Stomach (tissue), 9 donors: ENCODE results near the gene SPACA4. TPM values are rescaled to one million over a fixed set of nuclear protein-coding genes. Genes with fewer than 3 reads are reported as not detected.

Experiments
- DNase-seq, 2 donors: peaks; one replicate each; pipeline versions ENCODE4 v3.0.0 to v3.0.0-alpha.2; 2013 to 2019
- H3K27ac ChIP-seq, 5 donors: fragments of 200-600 bp in 4 of 5; sonication (generic) in 4 of 5; one replicate each; pipeline ENCODE4 v1.5.1; 2013 to 2019; ENCODE audit warnings: mild to moderate bottlenecking in 1 of 5, moderate library complexity in 1 of 5
- H3K27me3 ChIP-seq, 3 donors: fragments of 200-600 bp; sonication (generic); one replicate each; pipeline ENCODE4 v1.5.1; 2017 to 2019; ENCODE audit warnings: mixed run types in 1 of 3
- H3K36me3 ChIP-seq, 4 donors: fragments of 200-600 bp; sonication (generic); 1 replicate in 3 of 4; 2 replicates in 1 of 4; pipeline ENCODE4 v1.5.1; 2016 to 2019
- H3K4me1 ChIP-seq, 4 donors: fragments of 200-600 bp; sonication (generic); one replicate each; pipeline ENCODE4 v1.5.1; 2016 to 2019
- H3K4me3 ChIP-seq, 4 donors: fragments of 200-600 bp; sonication (generic) in 3 of 4; one replicate each; pipeline ENCODE4 v1.5.1; 2016 to 2019; ENCODE audit warnings: mild to moderate bottlenecking in 1 of 4
- H3K9me3 ChIP-seq, 4 donors: fragments of 200-600 bp; sonication (generic); one replicate each; pipeline ENCODE4 v1.5.1; 2016 to 2019
- EP300 ChIP-seq: sonication (generic); formaldehyde crosslinking; IDR thresholded peaks from one replicate; pipeline ENCODE4 v1.6.1; 2017; ENCODE audit warnings: antibody characterized with exemption
- POLR2A ChIP-seq, 4 donors: fragments of 450-650 bp; IDR thresholded peaks; one replicate each; pipeline ENCODE4 v1.6.1; 2016; ENCODE audit warnings: antibody characterized with exemption in 4 of 4, control low read depth in 2 of 4, mild to moderate bottlenecking in 1 of 4, moderate library complexity in 1 of 4
- POLR2AphosphoS5 ChIP-seq, 3 donors: sonication (generic); formaldehyde crosslinking; IDR thresholded peaks; one replicate each; pipeline ENCODE4 v1.6.1; 2016; ENCODE audit warnings: antibody characterized with exemption in 3 of 3
- WGBS, 5 donors: extraction: QIAGEN DNeasy Blood & Tissue Kit in 3 of 5; methylation state at CpG; one replicate each; pipeline versions ENCODE4 v1.1.5 to v1.1.7; 2013 to 2018; 5-methylcytosine and 5-hydroxymethylcytosine counted together
- intact Hi-C: fragments of 100-400 bp; cut with DNase I; formaldehyde crosslinking; loops from one replicate; pipeline ENCODE4 v1.15.1; 2023; ENCODE audit warnings: low total_unique reads
- polyA plus RNA-seq, 3 donors: library from polyadenylated mRNA; stranded (reverse); fragments of 200-250 nt; gene quantifications; one replicate each; pipeline ENCODE4 v1.2.3, GENCODE V29; 2013
- total RNA-seq, 5 donors: library from RNA; depleted of rRNA; stranded (reverse); fragments of >200 nt; gene quantifications; one replicate each; pipeline versions ENCODE4 v1.1.0 to v1.2.3, GENCODE V29; 2014 to 2016
- TF ChIP-seq, protein P1 (sequence below), 7 experiments: fragments of 450-650 bp in 4 of 7; fragments of 200-600 bp in 3 of 7; sonication (generic) in 3 of 7; IDR thresholded peaks; one replicate each; pipeline ENCODE4 v1.5.1; 2016 to 2019; ENCODE audit warnings: antibody characterized with exemption in 7 of 7, control low read depth in 2 of 7, mild to moderate bottlenecking in 1 of 7
- donor health status: healthy with polysubstance abuse.
- donor health status: Bipolar disorder and iron deficiency.
- donor health status: healthy.

SPACA4 gene
- total and polyA plus RNA-seq, 8 donors, result not detected

DNA sequence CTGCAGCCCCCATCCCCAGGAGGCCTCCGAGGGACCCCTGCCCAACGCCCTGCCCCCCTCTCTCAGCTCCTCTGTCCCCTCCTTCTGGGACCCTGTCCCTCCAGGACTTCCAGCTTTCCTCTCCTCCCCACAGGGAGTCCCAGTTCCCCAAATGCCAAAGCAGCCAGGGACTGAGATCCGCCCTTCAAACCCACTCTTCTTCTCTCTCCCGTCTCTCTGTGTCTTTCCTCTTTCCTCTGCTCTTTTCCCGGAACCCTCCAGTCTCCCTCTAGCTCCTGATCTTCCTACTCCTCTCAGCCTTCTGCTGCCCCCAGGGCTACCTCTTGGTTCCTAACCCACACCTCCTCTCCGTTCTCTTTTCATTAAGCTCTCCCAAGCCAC lies 39.1 kb downstream of the SPACA4 start:
- Histone ChIP-seq H3K4me3 (peak overlapping the region; percentile 50 to 65 (median 57)), H3K9me3 (no peaks in the 10 kb centered on the region), H3K4me1 (peaks cover 14 to 36% (median 28%) of the 10 kb centered on the region in 4 donors), H3K27me3 (no peaks in the 10 kb centered on the region), H3K27ac (peak overlapping the region; percentile 79 to 95 (median 92)), H3K36me3 (no peaks in the 10 kb centered on the region)
- DNase-seq, result no peak
- TF ChIP-seq, protein P1, sequence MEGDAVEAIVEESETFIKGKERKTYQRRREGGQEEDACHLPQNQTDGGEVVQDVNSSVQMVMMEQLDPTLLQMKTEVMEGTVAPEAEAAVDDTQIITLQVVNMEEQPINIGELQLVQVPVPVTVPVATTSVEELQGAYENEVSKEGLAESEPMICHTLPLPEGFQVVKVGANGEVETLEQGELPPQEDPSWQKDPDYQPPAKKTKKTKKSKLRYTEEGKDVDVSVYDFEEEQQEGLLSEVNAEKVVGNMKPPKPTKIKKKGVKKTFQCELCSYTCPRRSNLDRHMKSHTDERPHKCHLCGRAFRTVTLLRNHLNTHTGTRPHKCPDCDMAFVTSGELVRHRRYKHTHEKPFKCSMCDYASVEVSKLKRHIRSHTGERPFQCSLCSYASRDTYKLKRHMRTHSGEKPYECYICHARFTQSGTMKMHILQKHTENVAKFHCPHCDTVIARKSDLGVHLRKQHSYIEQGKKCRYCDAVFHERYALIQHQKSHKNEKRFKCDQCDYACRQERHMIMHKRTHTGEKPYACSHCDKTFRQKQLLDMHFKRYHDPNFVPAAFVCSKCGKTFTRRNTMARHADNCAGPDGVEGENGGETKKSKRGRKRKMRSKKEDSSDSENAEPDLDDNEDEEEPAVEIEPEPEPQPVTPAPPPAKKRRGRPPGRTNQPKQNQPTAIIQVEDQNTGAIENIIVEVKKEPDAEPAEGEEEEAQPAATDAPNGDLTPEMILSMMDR (IDR thresholded peaks at IDR 0.05), result no peak
- TF ChIP-seq POLR2A (IDR thresholded peaks at IDR 0.05) (no peak), POLR2AphosphoS5 (IDR thresholded peaks at IDR 0.05) (no peak), EP300 (no peak)
- intact Hi-C loops, result loop anchor here (10.0 kb wide), 1 partner anchor 99 kb away; the partner anchor contains the start of genes IZUMO1 and RASIP1
- 0 to 1% (median 0%) methylated on average over 5 to 6 of the region's 6 CpGs for WGBS, 5 donors

DNA sequence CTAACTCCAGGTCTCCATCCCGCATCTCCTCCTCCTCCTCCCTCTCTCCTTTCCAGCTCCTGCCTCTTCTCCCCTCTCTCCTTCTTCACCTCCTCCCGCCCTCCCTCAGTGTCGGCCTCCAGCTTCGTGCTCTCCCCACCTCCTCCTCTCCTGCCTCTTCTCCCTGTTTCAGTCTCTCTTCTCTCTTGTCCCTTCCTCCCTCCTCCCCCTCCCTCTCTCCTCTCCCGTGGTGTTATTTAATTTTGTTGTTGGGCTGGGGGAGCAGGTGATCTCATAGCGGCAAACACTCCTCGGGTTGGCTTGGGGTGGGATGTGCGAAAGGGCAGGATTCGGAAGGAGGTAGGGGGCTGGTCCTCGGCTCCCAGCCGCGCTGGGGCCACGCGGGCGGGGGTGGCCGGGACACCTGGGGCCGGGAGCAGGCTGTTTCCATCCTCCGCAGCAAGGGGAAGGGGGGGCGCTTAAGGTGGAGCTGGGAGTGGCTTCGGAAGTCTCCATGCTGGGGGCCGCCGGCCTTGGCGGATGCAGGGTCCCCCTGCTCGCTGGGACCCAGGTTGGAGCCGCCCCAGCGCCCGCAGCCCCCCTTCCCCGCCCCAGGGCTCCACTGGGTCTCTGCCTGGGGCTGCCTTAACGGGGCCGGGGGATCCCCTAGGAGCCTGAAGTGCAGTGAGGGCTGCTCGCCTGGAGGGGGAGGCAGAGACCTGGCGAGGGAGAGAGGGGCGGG lies 39.6 kb downstream of the SPACA4 start, which contains the start of gene CA11:
TSS of gene CA11 (minus strand) at position 187 of the 721 bp plus-strand sequence. CDS start 555 bp downstream, outside the sequence.
- Histone ChIP-seq H3K9me3 (no peaks in the 10 kb centered on the region), H3K4me1 (peaks cover 14 to 33% (median 28%) of the 10 kb centered on the region in 4 donors), H3K36me3 (no peaks in the 10 kb centered on the region), H3K4me3 (peak within 1 kb of the TSS; percentile 50 to 65 (median 57)), H3K27ac (peak within 1 kb of the TSS; percentile 79 to 95 (median 92)), H3K27me3 (no peaks in the 10 kb centered on the region)
- intact Hi-C loops, result loop anchor here (10.0 kb wide), 1 partner anchor 99 kb away; the partner anchor contains the start of genes IZUMO1 and RASIP1
- WGBS, 5 donors, result 0 to 2% (median 1%) methylated on average over 25 to 33 of the region's 33 CpGs
- no peak for TF ChIP-seq POLR2A (IDR thresholded peaks at IDR 0.05)
- TF ChIP-seq, protein P1 (IDR thresholded peaks at IDR 0.05), result peak in 5 of 7 experiments; percentile 94 to 98 (median 96)
- peak; percentile 91 to 97 for DNase-seq

DNA sequence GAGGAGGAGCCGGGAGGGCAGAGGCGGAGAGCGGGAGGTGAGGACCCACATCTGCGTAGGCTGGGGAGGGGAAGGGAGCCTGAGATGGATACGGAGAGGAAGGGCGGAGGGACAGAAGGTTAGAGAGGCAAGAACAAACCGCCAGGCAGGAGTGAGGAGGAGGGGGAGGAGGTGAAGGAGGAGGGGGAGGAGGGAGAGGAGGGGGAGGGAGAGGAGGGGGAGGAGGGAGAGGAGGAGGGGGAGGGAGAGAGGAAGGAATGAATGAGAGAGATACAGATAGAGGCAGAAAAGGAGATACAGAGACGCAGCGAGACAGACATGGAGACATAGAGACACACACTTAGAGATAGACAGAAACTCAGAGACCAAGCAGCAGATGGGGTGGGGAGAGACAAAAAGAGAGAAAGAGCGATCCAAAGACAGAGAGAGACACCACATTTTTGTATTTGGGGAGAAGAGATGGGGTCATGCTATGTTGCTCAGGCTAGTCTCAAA lies 40.2 kb downstream of the SPACA4 start:
- Histone ChIP-seq H3K4me3 (peak overlapping the region; percentile 50 to 65 (median 57)), H3K9me3 (no peaks in the 10 kb centered on the region), H3K36me3 (no peaks in the 10 kb centered on the region), H3K4me1 (peaks cover 14 to 29% (median 28%) of the 10 kb centered on the region in 4 donors), H3K27ac (peak overlapping the region; percentile 79 to 95 (median 92)), H3K27me3 (no peaks in the 10 kb centered on the region)
- intact Hi-C loops, result loop anchor here (10.0 kb wide), 1 partner anchor 98 kb away; the partner anchor contains the start of genes IZUMO1 and RASIP1
- no peak for DNase-seq
- TF ChIP-seq POLR2AphosphoS5 (IDR thresholded peaks at IDR 0.05) (peak in 1 of 3 donors; percentile 18), POLR2A (IDR thresholded peaks at IDR 0.05) (no peak), EP300 (no peak)
- TF ChIP-seq, protein P1 (IDR thresholded peaks at IDR 0.05), result no peak
- 9 to 31% (median 11%) methylated on average over 3 to 10 of the region's 10 CpGs for WGBS, 5 donors

DNA sequence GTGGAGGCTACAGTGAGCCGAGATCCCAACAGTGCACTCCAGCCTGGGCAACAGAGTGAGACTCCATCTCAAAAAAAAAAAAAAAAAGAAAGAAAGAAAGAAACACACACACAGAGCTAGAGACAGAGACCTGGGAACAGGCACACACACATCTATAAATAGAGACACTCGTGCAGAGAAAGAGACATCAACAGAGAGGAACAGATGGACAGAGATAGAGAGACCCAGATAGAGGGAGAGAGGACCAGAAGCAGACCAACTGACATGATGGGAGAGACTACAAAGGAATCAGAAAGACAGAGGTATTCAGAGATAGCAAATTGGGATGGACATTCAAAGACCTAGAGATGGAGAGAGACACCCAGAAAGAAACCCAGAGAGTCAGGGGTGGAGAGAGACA lies 41.6 kb downstream of the SPACA4 start:
- TF ChIP-seq, protein P1 (IDR thresholded peaks at IDR 0.05), result no peak
- Histone ChIP-seq H3K4me3 (no peak overlapping the region), H3K27ac (no peak overlapping the region), H3K27me3 (no peaks in the 10 kb centered on the region), H3K4me1 (peaks cover 14 to 32% (median 28%) of the 10 kb centered on the region in 4 donors), H3K36me3 (no peaks in the 10 kb centered on the region), H3K9me3 (no peaks in the 10 kb centered on the region)
- 63 to 93% (median 75%) methylated on average over 2 of the region's 2 CpGs for WGBS, 5 donors
- no peak for DNase-seq
- intact Hi-C loops, result loop anchor here (10.0 kb wide), 1 partner anchor 97 kb away; the partner anchor contains the start of genes IZUMO1 and RASIP1
